Measurements from ENCODE around the gene FANCD2OS. TPM values are rescaled to one million over a fixed set of nuclear protein-coding genes. Genes with fewer than 3 reads are reported as not detected.

Gene FANCD2OS
- total RNA-seq, 1 donor from 2014 or later, result not detected

GRCh38 chr3:10116928-10117327 is 8.9 kb upstream of the FANCD2OS start:
- no peak for DNase-seq (ENCODE audit: low spot score, unreplicated experiment)
- Mint-ChIP-seq H3K36me3 (ENCODE audit: insufficient read depth) (peaks cover 3% of the 10 kb centered on the region), H3K27me3 (peaks cover 1% of the 10 kb centered on the region), H3K4me3 (ENCODE audit: low read depth) (peak overlapping the region; percentile 97), H3K4me1 (ENCODE audit: low read depth) (peaks cover 10% of the 10 kb centered on the region), H3K9me3 (ENCODE audit: low read depth) (no peaks in the 10 kb centered on the region), H3K27ac (no peak overlapping the region)
- TF ChIP-seq CTCF (IDR thresholded peaks at IDR 0.05; ENCODE audit: unreplicated experiment), result no peak

GRCh38 chr3:10116138-10116460 is 8.0 kb upstream of the FANCD2OS start:
- peak overlapping the region; percentile 97 for H3K4me3 Mint-ChIP-seq (ENCODE audit: low read depth)
- peaks cover 10% of the 10 kb centered on the region for H3K4me1 Mint-ChIP-seq (ENCODE audit: low read depth)
- DNase-seq (ENCODE audit: low spot score, unreplicated experiment), result no peak
- peaks cover 2% of the 10 kb centered on the region for H3K36me3 Mint-ChIP-seq (ENCODE audit: insufficient read depth)
- peaks cover 4% of the 10 kb centered on the region for H3K27me3 Mint-ChIP-seq
- H3K27ac Mint-ChIP-seq, result peak overlapping the region; percentile 96
- TF ChIP-seq CTCF (IDR thresholded peaks at IDR 0.05; ENCODE audit: unreplicated experiment), result no peak
- no peaks in the 10 kb centered on the region for H3K9me3 Mint-ChIP-seq (ENCODE audit: low read depth)

GRCh38 chr3:10115326-10116137 is 7.5 kb upstream of the FANCD2OS start, which contains the start of gene BRK1:
Gene BRK1 (plus strand): TSS chr3:10115675. CDS start chr3:10115702, 27 bp downstream.
- Mint-ChIP-seq H3K4me1 (ENCODE audit: low read depth) (peaks cover 10% of the 10 kb centered on the region), H3K27me3 (peaks cover 7% of the 10 kb centered on the region), H3K9me3 (ENCODE audit: low read depth) (no peaks in the 10 kb centered on the region), H3K36me3 (ENCODE audit: insufficient read depth) (peaks cover 2% of the 10 kb centered on the region), H3K27ac (peak within 1 kb of the TSS; percentile 96), H3K4me3 (ENCODE audit: low read depth) (peak within 1 kb of the TSS; percentile 97)
- DNase-seq (ENCODE audit: low spot score, unreplicated experiment), result peak; percentile 78
- no peak for TF ChIP-seq CTCF (IDR thresholded peaks at IDR 0.05; ENCODE audit: unreplicated experiment)

- no peak for TF ChIP-seq CTCF (IDR thresholded peaks at IDR 0.05; ENCODE audit: unreplicated experiment)
- no peak overlapping the region for H3K4me3 Mint-ChIP-seq (ENCODE audit: low read depth)
- no peak for DNase-seq (ENCODE audit: low spot score, unreplicated experiment)
- no peaks in the 10 kb centered on the region for H3K4me1 Mint-ChIP-seq (ENCODE audit: low read depth)
- no peak overlapping the region for H3K27ac Mint-ChIP-seq
- no peaks in the 10 kb centered on the region for H3K36me3 Mint-ChIP-seq (ENCODE audit: insufficient read depth)
- no peaks in the 10 kb centered on the region for H3K9me3 Mint-ChIP-seq (ENCODE audit: low read depth)
- H3K27me3 Mint-ChIP-seq, result peaks cover 6% of the 10 kb centered on the region
These were observed 1.1 kb downstream of the FANCD2OS start for GRCh38 chr3:10106919-10107318.

GRCh38 chr3:10099041-10099440 is 9.0 kb downstream of the FANCD2OS start:
- H3K27ac Mint-ChIP-seq, result no peak overlapping the region
- peaks cover 1% of the 10 kb centered on the region for H3K36me3 Mint-ChIP-seq (ENCODE audit: insufficient read depth)
- TF ChIP-seq CTCF (IDR thresholded peaks at IDR 0.05; ENCODE audit: unreplicated experiment), result no peak
- DNase-seq (ENCODE audit: low spot score, unreplicated experiment), result no peak
- no peaks in the 10 kb centered on the region for H3K27me3 Mint-ChIP-seq
- H3K4me1 Mint-ChIP-seq (ENCODE audit: low read depth), result no peaks in the 10 kb centered on the region
- no peaks in the 10 kb centered on the region for H3K9me3 Mint-ChIP-seq (ENCODE audit: low read depth)
- no peak overlapping the region for H3K4me3 Mint-ChIP-seq (ENCODE audit: low read depth)
